ENCODE measurements around the gene FAM149B1.

The FAM149B1 gene

DNA sequence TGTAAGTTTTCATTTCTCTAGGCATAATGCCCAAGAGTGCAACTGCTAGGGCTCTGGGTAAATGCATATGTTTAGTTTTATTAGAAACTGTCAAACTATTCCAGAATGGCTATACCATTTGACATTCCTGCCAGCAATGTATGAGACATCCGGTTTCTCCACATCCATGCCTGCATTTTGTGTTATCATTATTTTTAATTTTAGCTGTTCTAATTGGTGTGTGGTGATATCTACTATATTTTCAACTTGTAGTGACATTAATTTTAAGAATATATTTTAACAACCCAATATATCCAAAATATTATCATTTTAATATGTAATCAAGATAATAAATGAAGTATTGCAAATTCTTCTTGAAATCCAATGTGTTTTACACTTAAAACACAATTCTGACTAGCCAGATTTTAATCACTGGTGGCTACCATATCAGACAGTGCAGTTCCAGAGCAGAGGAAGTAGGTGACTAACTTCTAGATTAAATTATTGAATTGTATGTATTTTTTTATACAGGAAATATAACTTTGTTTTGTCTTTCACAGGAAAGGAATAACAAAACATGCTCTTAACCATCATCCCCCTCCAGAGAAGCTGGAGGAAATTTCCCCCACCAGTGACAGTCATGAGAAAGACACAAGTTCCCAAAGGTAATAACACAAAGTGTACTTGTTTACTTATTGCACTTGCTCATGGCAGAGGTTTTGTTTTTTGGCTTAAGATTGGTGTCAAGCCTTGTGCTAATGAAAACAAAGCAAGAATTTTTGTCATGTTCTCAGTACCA is 6.4 kb downstream of the FAM149B1 start:
- no peak for DNase-seq (ENCODE audit: low read depth in 2 of 2)

DNA sequence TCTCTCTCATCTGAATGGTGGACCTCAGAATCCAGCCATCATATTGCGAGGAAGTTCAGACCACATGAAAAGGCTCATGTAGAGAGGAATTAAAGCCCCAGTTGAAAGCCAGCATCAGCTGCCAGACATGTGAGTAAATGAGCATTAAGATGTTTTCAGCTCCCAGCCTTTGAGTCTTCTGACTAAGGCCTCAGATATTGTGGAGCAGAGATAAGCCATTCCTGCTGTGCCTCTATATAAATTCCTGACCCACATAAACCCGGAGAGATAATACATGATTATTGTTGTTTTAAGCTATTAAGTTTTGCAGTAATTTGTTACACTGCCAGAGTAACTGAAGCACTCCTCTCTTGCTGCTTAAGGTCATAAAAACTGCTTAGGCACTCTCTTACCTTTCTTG is 14.6 kb downstream of the FAM149B1 start:
- no peak for DNase-seq (ENCODE audit: low read depth in 2 of 2)

DNA sequence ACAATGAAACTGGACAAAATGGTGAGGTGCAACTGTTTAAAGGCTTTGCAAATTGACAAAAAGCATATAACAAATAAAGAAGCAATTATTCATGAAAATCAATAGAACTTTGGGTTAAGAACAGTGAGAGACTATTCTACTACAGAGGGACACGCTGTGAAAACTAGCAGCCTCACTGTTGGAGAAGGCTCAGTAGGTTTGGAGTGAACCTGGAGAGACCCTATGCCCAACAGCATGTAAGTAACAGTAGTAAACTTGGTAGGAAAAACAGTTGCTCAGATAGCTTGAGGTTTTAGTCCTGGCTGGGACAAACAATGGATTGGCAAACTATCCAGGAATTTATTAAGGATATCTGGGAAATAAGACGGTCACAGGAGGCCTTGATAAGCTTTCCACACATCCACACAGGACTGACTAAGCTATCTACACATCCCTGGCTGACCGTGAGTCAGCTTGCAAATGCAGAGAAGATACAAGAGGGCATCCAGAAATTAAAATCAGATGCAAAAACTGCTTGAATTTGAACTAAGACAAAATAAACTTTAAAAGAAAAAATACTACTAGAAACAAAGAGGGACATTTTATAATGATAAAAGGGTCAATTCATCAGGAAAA is 15.9 kb downstream of the FAM149B1 start:
- DNase-seq (ENCODE audit: low read depth in 2 of 2): no peak

DNA sequence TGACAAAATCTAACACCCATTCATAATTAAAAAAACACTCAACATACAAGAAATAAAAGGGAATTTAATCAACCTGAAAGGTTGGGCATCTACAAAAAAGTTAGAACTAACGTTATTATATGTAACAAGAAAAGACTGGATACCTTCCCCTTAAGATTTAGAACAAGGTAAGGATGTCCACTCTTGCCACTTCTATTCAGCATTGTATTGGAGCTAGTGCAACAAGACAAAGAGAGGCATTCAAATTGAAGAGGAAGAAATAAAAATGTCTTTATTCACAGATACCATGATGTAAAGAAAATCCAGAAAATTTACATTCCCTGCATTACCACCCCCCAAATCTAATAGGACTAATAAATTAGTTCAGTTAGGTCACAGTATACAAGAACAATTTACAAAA is 18.3 kb downstream of the FAM149B1 start:
- no peak for DNase-seq (ENCODE audit: low read depth in 2 of 2)

DNA sequence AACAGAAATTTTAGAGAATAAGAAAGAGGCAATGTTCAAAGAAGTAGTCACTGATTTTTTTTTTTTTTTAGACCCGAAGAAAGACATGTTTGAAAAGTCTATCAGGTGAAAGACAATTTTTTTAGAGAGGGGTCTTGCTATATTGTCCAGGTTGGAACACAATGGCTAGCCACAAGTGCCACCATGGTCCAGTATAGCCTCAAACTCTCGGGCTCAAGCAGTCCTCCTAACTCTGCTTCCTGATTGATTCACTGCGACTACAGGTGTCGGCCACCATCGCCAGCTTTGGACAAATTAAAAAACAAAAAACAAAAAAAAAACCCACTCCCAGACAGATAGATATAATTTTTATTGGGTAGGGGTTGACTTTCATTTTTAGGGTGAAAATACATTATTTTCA is 22.3 kb downstream of the FAM149B1 start:
- no peak for DNase-seq (ENCODE audit: low read depth in 2 of 2)

DNA sequence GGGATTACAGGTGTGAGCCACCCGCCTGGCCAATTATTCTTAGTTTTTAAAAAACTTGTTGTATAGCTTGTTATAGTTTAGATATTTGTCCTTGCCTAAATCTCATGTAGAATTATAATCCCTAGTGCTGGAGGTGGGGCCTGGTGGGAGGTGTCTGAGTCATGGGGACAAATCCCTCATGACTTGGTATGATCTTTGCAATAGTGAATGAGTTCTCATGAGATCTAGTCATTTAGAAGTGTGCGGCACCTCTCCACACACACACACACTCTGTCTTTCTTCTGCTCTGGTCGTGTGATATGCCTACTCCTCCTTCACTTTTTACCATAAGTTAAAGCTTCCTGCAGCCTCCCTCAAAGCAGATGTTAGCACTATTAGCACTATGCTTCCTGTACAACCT is 37.2 kb downstream of the FAM149B1 start:
- no peak for DNase-seq (ENCODE audit: low read depth in 2 of 2)

DNA sequence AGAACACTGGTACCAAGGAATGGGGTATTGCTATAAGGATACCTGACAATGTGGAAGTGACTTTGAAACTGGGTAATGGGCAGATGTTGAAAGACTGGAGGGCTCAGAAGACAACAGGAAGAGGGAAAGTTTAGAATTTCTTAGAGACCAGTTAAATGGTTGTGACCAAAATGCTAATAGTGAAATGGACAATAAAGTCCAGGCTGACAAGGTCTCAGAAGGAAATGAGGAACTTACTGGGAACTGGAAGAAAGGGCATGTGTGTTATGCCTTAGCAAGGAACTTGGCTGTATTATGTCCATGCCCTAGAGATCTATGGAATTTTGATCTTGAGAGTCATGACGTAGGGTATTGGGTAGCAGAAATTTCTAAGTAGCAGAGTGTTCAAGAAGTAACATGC is 38.0 kb downstream of the FAM149B1 start:
- DNase-seq (ENCODE audit: low read depth in 2 of 2): no peak

DNA sequence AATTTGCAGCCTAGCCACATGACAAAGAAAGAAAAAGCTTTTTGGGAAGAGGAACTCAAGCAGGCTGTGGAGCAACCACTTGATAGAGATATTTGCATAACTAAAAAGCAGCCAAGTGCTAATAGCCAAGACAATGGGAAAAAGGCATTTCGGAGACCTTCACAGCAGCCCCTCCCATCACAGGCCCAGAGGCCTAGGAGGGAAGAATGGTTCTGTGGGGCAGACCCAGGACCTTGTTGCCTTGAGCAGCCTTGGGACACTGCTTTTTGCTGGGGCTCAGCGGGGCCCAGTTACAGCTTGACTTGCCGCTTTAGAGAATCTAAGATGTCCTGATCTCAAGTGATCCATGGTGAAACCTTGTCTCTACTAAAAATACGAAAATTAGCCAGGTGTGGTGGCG is 38.5 kb downstream of the FAM149B1 start:
- no peak for DNase-seq (ENCODE audit: low read depth in 2 of 2)

DNA sequence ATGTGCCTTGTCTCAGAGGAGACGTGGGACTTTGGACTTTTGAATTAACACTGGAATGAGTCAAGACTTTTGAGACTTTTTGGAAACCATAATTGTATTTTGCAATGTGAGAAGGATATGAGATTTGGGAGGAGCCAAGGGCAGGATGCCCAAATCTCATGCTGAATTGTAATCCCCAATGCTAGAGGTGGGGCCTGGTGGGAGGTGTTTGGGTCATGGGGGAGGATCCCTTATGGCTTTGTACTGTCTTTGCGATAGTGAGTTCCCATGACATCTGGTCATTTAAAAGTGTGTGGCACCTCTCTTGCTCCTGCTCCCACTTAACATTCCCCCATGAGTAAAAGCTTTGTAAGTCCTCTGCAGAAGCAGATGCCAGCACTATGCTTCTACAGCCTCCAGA is 40.0 kb downstream of the FAM149B1 start:
- DNase-seq (ENCODE audit: low read depth in 2 of 2): no peak

DNA sequence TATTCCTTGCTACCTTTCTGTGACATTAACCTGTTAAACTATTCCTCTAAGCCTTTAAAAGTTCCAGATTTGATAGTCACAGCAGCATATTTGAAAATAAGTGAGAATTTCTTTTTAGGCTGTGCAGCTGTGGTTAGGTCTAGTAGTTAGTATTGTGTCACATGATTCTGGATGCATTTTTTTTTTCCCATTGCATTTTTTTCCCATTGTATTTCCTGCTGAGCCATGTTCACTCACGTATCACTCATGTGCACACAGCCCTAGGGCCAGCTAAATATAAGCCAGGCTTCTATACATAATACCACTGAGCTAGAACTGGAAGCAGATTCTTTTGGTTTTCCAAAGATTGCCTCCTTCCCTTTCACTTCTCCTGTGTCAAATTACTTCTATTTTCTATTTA is 41.8 kb downstream of the FAM149B1 start:
- DNase-seq (ENCODE audit: low read depth in 2 of 2): no peak

DNA sequence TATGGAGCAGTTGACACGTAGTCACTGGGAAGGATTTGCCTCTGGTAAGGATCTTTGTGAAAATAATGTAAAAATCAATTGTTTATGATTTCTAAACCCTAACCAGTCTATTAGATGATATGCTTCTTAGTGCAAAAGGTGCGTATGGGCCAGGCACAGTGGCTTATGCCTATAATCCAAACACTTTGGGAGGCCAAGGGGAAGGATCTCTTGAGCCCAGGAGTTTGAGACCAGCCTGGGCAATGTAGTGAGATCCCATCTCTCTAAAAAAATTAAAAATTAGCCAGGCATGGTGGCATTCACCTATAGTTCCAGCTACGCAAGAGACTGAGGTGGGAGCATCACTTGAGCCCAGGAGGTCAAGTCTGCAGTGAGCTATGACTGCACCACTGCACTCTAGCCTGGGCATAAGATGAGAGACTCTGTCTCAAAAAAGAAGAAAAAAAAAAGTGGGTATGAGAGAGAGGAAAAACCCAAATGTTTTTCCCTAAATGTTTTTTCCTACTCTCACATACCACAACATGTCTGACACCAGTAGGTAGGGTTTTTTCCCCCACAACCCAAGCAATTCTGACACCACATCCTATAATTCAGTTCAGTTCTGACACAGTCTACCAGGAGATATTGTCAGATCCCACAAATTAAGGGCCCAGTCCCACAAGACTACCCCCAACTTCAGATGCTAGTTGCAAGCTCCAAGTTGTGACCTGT is 42.6 kb downstream of the FAM149B1 start:
- no peak for DNase-seq (ENCODE audit: low read depth in 2 of 2)

DNA sequence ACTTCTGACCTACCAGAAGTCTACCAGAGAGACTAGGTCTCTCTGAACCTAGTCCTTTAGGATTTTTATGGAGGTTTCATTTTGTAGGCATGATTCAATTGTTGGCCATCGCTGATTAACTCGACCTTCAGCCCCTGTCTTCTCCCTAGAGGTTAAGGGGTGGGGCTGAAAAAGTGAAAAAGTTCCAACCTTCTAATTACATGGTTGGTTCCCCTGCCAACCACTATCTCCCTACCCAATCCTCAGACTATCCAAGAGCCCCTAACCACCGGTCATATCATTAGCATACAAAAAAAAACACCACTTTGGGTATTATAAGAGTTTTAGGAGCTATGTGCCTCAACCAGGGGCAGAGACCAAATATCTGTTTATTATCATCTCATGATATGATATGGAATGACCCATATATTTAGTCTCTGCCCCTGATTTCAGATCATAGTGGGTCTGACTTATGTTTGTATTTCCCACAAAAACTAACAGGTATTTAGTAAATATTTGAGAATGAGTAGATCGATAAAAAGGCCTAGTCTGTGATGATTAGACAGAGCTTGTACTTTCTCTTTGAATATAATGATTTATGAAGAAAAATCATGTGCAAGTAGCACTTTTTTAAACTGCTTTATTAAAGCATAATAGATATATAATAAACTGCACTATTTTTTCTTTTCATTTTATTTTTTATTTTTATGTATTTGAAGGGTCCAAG is 43.3 kb downstream of the FAM149B1 start:
- DNase-seq (ENCODE audit: low read depth in 2 of 2): no peak

DNA sequence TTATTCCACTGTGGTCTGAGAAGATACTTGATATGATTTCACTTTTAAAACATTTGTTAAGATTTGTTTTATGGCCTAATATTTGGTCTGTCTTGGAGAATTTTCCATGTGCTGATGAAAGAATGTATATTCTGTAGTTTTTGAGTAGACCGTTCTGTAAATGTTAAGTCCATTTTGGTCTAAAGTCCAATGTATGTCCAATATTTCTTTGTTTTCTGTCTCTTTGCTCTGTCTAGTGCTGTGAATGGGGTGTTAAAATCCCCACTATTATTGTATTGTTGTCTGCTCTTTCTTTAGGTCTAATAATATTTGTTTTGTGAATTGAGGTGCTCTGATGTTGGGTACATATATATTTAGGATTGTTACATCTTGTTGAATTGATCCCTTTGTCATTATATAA is 47.8 kb downstream of the FAM149B1 start:
- DNase-seq (ENCODE audit: low read depth in 2 of 2): no peak

DNA sequence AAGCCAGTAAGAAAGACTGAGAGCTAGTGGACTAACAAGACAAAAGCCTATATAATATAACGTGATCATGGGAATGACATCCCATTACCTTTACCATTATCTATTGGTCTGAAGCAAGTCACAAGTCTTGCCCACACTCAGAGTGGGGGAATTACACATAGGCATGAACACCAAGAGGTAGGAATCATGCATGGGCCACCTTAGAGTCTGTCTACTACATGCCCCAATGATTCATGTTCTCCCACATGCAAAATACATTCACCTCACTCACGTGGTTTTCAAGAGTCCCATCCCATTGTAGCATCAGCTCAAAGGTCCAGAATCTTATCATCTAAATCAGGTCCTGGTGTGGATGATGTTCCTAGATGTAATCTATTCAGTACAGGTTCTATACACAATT is 49.7 kb downstream of the FAM149B1 start:
- DNase-seq (ENCODE audit: low read depth in 2 of 2): no peak

DNA sequence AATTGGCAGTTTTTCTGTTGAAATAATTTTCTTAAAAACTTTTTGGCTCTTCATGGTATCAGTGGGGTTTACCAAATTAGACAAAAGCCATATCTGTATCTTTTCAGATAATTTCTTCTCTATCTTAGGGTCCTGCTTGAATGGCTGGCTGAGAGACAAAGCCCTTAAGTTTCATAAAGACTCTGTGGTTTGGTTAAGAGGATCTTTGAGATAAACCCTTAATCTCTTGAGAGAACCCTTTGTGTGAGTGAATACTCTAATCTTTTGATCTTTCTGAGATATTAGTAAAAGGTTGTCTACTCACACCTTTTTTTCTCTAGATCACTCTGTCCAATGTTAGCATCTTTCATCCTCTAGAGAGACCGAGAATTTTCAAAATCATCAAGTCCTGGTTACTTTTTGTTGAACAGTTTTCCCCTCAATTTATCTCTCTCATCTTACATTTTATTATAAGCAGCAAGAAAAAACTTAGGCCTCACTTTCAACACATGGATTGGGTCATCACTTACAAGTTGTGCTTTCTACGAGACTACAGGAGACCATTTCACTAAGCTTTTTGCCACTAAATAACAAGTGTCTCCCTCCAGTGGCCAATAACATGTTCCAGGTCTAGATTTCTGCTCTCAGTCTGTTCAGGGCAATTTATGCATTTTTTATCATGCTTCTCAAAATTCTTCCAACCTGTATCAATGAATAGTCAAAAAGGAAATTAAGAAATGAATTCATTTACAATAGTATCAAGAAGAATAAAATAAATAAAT is 50.7 kb downstream of the FAM149B1 start:
- DNase-seq (ENCODE audit: low read depth in 2 of 2): no peak

DNA sequence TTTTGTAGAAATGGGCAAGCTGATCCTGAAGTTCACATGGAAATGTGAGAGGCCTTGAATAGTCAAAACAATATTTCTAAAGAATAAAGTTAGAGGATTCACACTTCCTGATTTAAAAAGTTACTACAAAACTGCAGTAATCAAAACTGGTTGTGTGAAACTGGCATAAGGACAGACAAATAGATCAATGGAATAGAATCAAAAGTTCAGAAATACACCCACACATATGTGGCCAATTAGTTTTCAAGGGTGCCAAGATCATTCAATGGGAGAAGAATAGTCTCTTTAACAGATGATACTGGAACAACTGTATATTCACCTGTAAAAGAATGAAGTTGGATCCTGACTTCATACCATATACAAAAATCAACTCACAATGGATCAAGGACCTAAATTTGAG is 51.5 kb downstream of the FAM149B1 start:
- DNase-seq (ENCODE audit: low read depth in 2 of 2): no peak

DNA sequence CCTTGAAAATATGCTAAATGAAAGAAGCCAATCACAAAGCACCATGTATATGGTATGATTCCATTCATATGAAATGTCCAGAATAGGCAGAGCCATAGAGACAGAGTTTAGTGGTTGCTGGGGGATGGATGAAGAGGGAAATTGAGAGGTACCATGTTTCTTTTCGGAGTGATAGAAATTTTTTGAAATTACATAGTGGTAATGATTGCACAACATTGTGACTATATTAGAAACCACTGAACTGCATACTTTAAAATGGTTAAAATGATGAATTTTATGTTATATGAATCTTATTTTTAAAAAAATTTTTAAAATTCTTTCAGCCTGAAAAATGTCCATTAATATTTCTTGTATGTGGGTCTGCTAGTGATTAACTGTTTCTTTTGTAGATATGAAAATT is 53.1 kb downstream of the FAM149B1 start:
- DNase-seq (ENCODE audit: low read depth in 2 of 2): no peak

DNA sequence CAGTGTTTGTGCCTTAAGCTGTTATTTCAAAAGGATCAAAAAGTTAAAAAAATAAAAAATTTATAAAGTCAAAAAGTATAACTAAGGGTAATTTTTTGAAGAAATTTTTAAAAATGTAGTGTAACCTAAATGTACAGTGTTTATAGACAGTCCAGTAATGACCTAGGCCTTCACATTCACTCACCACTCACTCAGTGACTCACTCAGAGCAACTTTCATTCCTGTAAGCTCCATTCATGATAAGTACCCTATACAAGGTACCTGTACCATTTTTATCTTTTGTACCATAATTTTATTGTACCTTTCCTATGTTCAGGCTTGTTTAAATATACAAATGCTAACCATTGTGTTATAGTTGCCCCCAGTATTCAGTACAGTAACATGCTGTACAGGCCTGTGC is 57.6 kb downstream of the FAM149B1 start:
- no peak for DNase-seq (ENCODE audit: low read depth in 2 of 2)

DNA sequence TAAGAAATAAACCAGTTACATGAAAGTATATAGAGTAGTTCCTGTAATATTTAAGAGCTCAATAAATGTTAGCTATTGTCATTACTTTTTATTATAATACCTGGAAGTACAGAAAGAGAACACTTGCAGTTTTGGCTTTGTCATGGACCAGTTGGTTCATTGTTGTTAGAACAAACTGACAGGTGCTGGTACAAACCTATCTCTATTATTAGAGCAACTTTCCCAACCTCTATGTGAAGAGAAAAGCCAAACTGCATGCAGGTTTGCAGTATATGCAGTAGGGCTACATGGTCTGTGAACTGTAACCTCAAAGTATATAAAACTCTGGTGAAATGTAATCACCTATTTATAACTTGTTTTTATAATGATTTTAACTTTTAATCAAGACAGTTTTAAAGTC is 58.7 kb downstream of the FAM149B1 start:
- DNase-seq (ENCODE audit: low read depth in 2 of 2): no peak

DNA sequence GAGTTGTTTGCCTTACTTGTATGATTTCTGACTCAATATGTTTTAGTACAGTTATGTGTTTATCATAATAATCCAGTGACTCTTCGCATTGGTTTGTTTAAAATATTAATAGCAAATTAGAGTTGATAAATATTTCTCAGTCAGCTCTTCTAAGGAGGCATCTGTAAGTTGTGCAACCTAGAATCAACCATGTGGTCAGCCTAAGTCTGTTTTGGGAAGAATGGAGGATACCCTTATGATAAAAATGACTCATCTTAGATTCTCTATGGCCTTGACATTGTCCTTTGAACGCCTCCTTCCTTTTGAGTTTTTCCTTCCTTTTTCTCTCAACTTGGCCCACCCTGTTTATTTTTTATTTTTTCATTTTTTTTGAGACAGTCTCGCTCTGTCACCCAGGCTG is 60.3 kb downstream of the FAM149B1 start:
- no peak for DNase-seq (ENCODE audit: low read depth in 2 of 2)

DNA sequence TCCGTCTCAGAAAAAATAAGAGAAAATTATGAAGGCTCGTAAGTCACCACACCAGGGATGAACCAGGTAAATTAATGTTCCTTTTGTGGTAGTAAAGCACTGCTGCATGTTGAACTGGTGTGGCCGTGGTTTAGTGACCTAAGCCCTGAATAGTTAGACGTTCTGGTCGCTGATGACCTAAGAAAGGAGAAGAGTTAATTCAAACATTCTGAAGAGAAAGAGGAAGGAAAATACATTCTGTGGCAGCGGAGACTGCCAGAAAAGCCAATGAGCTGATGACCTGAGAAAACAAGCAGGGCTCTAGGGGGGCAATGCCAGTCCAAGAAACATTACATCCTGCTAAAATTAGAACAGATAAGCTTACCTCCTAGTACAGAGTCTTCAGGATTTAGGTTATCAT is 61.6 kb downstream of the FAM149B1 start:
- DNase-seq (ENCODE audit: low read depth in 2 of 2): no peak

DNA sequence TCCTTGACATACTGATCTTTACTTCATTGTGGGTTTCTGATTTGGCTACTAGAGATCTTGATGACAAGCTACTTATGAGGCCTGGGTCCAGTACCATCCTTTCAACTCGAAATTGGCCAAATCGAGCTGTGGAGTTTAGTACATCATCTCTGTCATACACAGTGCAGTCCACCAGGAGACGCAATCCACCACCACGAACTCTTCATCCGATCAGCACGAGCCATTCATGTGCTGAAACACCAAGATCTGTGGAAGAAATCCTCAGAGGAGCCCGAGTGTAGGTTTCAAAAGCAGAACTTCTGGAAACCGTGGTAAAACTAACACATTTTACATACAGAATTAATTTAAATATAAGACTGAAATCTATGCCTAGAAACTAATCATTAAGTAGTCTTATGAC is 65.0 kb downstream of the FAM149B1 start:
- no peak for DNase-seq (ENCODE audit: low read depth in 2 of 2)
